Dendritic cell treated with granulocyte-macrophage colony-stimulating factor and Interleukin-4, amounts not matched to agents 40 ng/mL and 50 ng/mL, for 4 days (primary cell): ENCODE measurements around the gene HLX.

ENCODE experiments used
- H3K27ac Mint-ChIP-seq: one replicate; pipeline ENCODE4 v1.8.0; 2022; ENCODE audit warnings: mild to moderate bottlenecking, mixed read lengths
- H3K27me3 Mint-ChIP-seq: one replicate; pipeline ENCODE4 v1.8.0; 2022; ENCODE audit warnings: mild to moderate bottlenecking, mixed read lengths
- H3K36me3 Mint-ChIP-seq: one replicate; pipeline ENCODE4 v1.8.0; 2022; ENCODE audit warnings: low read depth, mixed read lengths
- H3K4me1 Mint-ChIP-seq: one replicate; pipeline ENCODE4 v1.8.0; 2022; ENCODE audit warnings: low read depth, mixed read lengths
- H3K4me3 Mint-ChIP-seq: one replicate; pipeline ENCODE4 v1.8.0; 2022; ENCODE audit warnings: mild to moderate bottlenecking, moderate library complexity, mixed read lengths
- H3K9me3 Mint-ChIP-seq: one replicate; pipeline ENCODE4 v1.8.0; 2022; ENCODE audit warnings: mixed read lengths
- intact Hi-C: fragments of 100-400 bp; cut with micrococcal nuclease; formaldehyde crosslinking; loops from one replicate; pipeline ENCODE4 v1.15.0; 2022

The HLX gene

DNA sequence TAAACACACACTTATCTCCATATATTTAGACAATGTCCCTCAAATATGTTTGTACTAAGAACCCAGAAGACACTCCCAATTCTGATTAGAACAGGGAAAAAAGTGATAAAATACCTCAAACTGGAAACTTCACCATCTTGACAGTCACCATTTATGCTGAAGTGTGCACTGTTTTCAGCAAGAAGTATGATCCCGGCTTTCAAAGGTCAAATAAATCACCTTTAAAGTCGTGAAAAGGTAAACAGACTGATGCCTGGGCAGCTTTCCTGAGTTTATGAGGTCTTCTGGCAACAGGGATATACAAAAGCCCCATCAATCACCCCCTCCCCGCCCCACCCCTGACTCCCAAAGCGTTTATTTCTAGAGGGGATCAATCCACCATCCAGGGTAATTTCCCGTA lies 37.9 kb downstream of the HLX start:
- H3K4me1 Mint-ChIP-seq: peaks cover 36% of the 10 kb centered on the region
- no peak overlapping the region for H3K4me3 Mint-ChIP-seq
- H3K36me3 Mint-ChIP-seq: no peaks in the 10 kb centered on the region
- H3K27ac Mint-ChIP-seq: no peak overlapping the region
- H3K27me3 Mint-ChIP-seq: peaks cover 31% of the 10 kb centered on the region
- intact Hi-C loops: no loop called here
- no peaks in the 10 kb centered on the region for H3K9me3 Mint-ChIP-seq

DNA sequence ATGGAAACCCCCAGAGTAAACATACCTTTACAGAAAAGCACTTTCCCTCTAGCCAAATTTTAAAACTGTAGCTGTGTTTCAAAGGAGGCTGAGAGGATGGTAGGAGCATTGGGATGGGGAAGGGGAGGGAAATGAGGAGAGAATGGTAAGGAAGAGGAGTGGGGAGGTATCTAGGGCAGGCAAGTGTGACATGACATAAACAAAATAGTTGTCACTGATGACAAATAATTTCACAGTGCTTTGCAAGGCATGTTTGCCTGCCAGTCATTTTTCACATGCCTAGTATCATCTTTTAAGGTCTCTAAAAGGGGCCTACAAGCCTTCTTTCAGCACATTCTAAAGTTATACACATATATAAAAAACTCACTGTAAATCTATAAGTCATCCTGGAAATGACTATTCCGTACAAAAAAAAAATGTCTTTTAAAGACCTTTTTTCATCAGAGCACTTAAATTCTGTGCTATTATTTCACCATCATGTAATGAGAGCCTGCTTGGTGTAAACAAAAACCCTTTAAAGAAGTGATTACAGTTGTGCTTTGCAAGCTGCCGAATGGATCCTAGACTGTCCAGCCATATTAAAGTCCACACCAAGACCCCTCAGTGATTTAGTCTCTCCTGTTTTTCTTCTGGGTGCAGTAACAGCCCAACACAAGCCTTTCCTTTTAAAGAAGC lies 38.4 kb downstream of the HLX start:
- Mint-ChIP-seq H3K4me3 (no peak overlapping the region), H3K27me3 (peaks cover 35% of the 10 kb centered on the region), H3K4me1 (peaks cover 36% of the 10 kb centered on the region), H3K27ac (no peak overlapping the region), H3K9me3 (no peaks in the 10 kb centered on the region), H3K36me3 (no peaks in the 10 kb centered on the region)
- intact Hi-C loops: no loop called here

DNA sequence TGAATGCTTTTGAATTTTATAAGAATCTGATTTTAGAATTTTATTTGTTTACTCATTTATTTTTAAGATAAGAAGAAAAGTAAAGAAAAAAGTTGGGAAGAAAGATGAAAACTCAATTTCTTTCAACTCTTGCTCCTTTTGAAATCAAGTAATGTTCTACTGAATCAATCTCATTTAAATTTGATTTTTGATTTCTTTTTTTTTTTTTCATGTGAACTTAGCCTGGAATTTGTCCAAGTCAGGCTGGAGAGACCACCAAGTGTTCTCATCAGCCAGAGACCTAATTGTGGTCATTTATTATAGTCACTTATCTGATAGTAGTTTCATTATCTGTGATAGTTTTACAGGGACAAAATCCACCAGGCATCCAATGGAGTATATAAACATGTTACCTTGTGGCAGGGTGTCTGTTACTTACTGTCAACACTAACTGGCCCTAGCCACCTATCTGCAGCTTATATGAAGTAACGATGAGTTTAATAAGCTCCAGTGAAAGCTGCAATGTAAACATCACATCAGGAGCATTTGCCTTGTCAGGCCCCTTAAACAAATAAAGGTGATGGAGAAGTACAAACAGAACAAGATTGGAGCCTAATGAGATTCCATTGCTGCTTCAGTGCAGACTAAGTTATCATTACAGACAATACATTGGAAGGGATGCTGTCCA lies 39.2 kb downstream of the HLX start:
- no peaks in the 10 kb centered on the region for H3K9me3 Mint-ChIP-seq
- H3K4me1 Mint-ChIP-seq: peaks cover 36% of the 10 kb centered on the region
- no peak overlapping the region for H3K27ac Mint-ChIP-seq
- H3K27me3 Mint-ChIP-seq: peaks cover 34% of the 10 kb centered on the region
- no peak overlapping the region for H3K4me3 Mint-ChIP-seq
- H3K36me3 Mint-ChIP-seq: no peaks in the 10 kb centered on the region
- intact Hi-C loops: no loop called here

DNA sequence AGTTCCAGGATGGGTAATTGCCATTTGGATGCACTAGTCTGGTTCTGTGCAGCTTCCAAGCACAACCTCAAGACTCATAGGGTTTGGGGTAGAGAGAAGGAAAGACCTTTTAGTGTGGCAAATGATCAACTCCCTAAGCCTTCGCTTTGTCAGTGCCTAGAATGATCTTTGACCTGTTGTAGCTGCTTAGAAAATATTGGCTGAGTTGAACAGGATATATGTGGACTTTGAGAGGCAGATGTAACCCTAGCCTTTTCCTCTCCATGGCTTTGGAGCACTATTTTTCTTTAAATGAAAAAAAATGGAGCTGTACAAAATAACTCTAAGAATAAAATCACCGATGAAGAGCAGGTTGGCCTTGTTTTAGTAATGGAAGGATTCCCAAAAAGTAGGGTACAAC lies 41.7 kb downstream of the HLX start:
- Mint-ChIP-seq H3K36me3 (no peaks in the 10 kb centered on the region), H3K4me1 (peaks cover 18% of the 10 kb centered on the region), H3K27ac (no peak overlapping the region), H3K9me3 (no peaks in the 10 kb centered on the region), H3K4me3 (no peak overlapping the region), H3K27me3 (peaks cover 32% of the 10 kb centered on the region)
- intact Hi-C loops: no loop called here

DNA sequence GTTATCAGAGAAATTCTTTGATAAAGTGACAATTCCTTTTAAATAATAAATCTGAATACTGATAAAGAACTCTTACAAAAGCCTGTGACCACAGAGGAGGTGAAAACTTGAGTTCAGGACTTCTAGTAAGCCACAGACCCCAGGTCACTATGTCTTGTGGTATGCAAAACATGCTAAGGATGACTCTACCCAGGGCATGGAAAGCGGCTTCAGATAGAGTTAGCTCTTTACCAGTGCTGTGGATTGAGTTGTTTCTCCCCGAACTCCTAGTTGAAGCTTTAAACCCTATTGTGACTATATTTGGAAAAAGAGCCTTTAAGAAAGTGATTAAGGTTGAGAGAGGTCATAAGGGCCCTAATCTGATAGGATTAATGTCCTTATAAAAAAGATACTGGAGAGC lies 42.3 kb downstream of the HLX start:
- Mint-ChIP-seq H3K9me3 (no peaks in the 10 kb centered on the region), H3K4me3 (no peak overlapping the region), H3K36me3 (no peaks in the 10 kb centered on the region), H3K27me3 (peaks cover 35% of the 10 kb centered on the region), H3K4me1 (peaks cover 22% of the 10 kb centered on the region), H3K27ac (no peak overlapping the region)
- intact Hi-C loops: no loop called here

DNA sequence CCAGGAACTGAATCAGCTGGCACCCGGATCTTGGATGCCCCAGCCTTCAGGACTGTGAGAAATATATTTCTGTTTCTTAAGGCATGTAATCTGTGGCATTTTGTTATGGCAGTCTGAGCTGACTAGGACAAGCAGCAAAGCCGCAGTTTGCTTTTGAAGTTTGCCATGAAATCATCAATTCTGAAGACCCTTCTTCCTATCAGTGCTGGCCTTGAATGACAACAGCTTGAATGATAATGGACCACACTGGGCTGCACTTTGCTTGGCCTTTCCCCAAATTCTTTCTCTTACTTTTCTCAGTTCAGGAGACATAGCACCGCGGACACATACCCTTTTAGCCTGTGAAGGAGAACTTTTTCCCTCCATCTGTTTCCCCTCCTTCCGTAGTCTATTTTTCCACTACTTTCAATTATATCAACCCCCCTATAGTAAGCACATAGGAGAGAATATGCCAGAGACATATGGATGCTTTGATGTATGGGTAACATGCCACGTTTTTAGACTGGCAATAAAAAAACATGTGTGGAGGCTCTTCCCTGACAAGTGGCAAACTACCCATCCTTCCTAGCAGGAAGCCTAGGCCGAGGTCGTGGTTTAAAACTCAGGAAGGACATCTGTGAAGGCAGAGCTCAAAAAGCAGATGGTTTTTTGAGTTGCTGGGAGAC lies 42.9 kb downstream of the HLX start:
- H3K27ac Mint-ChIP-seq: no peak overlapping the region
- H3K4me1 Mint-ChIP-seq: peaks cover 22% of the 10 kb centered on the region
- H3K27me3 Mint-ChIP-seq: peaks cover 34% of the 10 kb centered on the region
- H3K9me3 Mint-ChIP-seq: no peaks in the 10 kb centered on the region
- H3K4me3 Mint-ChIP-seq: no peak overlapping the region
- H3K36me3 Mint-ChIP-seq: no peaks in the 10 kb centered on the region
- intact Hi-C loops: no loop called here

DNA sequence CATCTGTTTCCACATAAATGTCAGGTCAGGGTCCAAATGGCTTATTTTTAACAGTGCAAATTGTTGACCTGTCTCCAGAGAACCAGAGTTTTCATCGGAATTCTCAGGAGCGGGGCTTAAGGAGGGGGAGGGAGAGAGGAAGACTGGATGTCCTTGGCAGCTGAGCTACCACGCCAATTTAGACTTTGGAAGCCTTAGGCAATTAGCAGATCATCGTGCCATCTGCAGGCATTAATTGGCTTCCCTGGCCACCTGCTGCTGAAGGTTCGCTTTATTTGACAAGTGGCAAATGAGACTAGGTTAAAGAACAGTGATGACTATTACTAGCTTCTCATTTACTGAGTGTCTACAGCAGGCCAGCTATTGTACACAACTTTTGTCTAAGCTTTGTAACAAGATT lies 43.7 kb downstream of the HLX start:
- intact Hi-C loops: no loop called here
- no peaks in the 10 kb centered on the region for H3K36me3 Mint-ChIP-seq
- H3K9me3 Mint-ChIP-seq: no peaks in the 10 kb centered on the region
- H3K4me3 Mint-ChIP-seq: no peak overlapping the region
- peaks cover 33% of the 10 kb centered on the region for H3K27me3 Mint-ChIP-seq
- H3K27ac Mint-ChIP-seq: no peak overlapping the region
- H3K4me1 Mint-ChIP-seq: peaks cover 25% of the 10 kb centered on the region

DNA sequence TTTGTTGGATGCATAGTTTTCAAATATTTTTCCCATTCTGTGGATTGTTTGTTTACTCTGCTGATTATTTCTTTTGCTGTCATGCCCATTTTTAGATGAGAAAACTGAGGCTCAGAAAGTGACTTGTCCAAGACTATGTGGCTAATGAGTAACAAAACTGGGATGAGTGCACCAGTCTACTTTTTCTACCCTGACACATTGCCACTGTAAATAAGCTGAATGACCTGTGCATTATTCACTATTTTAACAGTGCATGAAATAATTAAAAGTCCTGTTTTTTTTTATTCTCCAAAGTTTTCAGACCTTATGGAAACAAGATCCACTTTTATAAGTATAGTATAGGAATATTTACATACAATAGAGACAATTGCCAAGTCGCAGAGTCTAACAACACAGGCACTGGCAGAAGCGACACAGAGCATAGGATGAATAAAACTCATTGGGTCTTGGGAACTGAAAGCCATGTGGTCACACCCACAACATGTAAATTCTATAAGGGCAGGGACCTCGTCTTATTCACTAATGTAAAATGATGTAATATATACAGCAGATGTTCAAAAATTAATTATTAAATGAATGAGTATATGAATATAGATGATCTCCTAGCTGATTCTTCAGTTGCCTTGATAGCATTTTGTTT lies 45.2 kb downstream of the HLX start:
- H3K36me3 Mint-ChIP-seq: no peaks in the 10 kb centered on the region
- peaks cover 34% of the 10 kb centered on the region for H3K27me3 Mint-ChIP-seq
- no peaks in the 10 kb centered on the region for H3K9me3 Mint-ChIP-seq
- no peak overlapping the region for H3K27ac Mint-ChIP-seq
- peaks cover 38% of the 10 kb centered on the region for H3K4me1 Mint-ChIP-seq
- no peak overlapping the region for H3K4me3 Mint-ChIP-seq
- intact Hi-C loops: no loop called here

DNA sequence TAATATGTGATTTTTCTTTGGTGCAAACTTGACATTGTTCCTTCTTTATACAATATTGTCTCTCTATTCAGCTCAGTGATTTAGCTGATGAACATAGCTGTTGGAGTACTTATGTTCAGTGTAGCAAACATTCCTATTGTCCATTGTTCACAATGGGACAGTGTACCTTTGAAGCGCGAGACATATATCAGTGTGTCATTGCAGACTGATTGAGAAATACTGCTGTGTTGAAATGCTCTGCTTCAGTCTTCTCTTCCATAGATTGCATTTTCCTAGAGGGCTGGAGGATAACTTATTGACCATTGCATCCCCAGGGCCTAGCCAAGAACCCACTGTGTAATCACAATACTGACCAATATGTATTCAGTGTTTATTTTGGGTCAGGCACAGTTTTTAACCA lies 46.5 kb downstream of the HLX start:
- intact Hi-C loops: no loop called here
- Mint-ChIP-seq H3K9me3 (no peaks in the 10 kb centered on the region), H3K27ac (no peak overlapping the region), H3K27me3 (peaks cover 31% of the 10 kb centered on the region), H3K4me1 (peaks cover 27% of the 10 kb centered on the region), H3K4me3 (no peak overlapping the region), H3K36me3 (no peaks in the 10 kb centered on the region)

DNA sequence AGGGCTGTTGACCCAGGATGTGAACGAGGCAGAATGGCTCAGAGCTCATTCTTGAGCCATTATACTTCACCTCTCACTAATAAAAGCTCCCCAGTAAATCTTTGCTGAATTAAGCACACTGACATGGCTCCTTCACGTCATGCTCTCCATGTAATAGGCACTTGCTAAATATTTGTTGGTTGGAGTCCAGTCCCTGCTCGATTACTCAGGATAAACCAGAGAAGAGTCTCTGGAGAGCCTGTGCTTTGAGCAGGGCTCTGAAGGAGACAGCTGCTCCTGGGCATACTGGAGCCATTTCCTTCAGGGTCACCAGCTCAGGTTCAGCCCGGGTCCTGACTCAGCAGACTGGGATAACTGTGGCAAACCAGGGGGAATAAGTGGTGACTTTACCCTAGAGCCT lies 46.9 kb downstream of the HLX start:
- no peak overlapping the region for H3K4me3 Mint-ChIP-seq
- H3K4me1 Mint-ChIP-seq: peaks cover 27% of the 10 kb centered on the region
- intact Hi-C loops: no loop called here
- peaks cover 29% of the 10 kb centered on the region for H3K27me3 Mint-ChIP-seq
- H3K36me3 Mint-ChIP-seq: no peaks in the 10 kb centered on the region
- no peak overlapping the region for H3K27ac Mint-ChIP-seq
- H3K9me3 Mint-ChIP-seq: no peaks in the 10 kb centered on the region

DNA sequence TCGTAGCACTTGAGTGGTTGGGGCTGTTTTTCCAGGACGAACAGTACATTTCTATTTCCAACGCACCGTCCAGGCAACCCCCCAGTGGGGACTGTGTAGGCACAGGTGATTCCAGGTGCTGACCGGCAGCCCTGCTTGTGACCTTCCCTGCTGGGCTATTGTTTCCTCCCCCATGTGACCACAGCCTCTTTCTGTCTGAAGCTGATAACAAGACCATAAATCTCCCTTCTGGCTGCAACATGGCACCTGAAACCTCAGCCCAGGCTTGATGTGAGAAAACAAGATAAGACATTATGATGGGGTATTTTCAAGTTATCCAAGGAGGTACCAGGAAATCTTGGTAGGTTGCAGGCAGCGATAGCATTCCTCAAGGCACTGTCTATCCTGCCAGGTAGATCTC lies 48.2 kb downstream of the HLX start:
- intact Hi-C loops: no loop called here
- peaks cover 18% of the 10 kb centered on the region for H3K27me3 Mint-ChIP-seq
- H3K4me3 Mint-ChIP-seq: no peak overlapping the region
- H3K9me3 Mint-ChIP-seq: no peaks in the 10 kb centered on the region
- H3K4me1 Mint-ChIP-seq: peaks cover 27% of the 10 kb centered on the region
- no peak overlapping the region for H3K27ac Mint-ChIP-seq
- H3K36me3 Mint-ChIP-seq: no peaks in the 10 kb centered on the region

DNA sequence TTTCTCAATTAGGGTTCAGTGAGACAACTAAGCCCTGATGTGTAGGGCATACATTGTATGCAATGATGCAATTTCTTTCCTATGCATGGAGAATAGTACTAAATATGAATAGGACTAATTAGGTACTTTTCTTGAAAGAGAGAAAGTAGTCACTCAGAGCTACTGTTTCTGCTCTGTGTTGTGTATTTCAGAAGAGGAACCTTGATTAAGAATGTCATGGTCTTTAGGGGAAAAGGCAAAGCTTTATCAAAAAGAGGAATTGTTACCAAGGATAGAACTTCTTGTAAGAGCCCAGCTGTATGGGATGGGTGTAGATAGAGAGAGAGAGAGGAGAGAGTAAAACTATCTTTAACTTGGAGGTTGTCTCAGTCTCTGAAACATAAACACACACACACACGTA lies 49.1 kb downstream of the HLX start:
- Mint-ChIP-seq H3K27ac (peak overlapping the region; percentile 50), H3K4me3 (no peak overlapping the region), H3K9me3 (no peaks in the 10 kb centered on the region), H3K27me3 (peaks cover 17% of the 10 kb centered on the region), H3K4me1 (peaks cover 27% of the 10 kb centered on the region), H3K36me3 (no peaks in the 10 kb centered on the region)
- intact Hi-C loops: no loop called here

DNA sequence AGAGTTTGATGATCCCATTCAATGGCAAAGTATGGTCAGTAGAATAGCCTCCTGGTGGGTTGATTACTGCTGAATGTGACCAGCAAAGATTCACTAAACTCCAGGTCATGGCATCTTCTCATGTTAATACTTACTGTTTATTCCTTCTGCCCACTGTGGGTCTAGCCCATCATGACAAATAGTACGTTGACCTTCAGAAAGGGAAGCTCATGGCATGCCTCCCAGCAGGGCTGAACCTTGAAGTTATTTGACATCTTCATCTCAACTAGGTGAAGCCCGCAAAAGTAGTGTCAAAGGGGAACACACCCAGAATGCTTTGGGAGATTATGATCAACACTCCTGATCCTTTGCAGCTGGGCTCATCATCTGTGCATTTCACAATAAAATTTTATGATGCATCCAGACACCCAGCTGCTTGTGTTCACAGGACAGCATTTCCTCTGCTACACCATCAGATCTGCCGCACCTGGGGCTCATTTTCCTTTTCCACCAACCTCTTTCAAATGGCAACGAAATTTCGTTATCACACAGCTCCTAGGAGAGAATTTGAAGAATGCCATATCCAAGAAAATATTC lies 49.6 kb downstream of the HLX start:
- no peak overlapping the region for H3K4me3 Mint-ChIP-seq

DNA sequence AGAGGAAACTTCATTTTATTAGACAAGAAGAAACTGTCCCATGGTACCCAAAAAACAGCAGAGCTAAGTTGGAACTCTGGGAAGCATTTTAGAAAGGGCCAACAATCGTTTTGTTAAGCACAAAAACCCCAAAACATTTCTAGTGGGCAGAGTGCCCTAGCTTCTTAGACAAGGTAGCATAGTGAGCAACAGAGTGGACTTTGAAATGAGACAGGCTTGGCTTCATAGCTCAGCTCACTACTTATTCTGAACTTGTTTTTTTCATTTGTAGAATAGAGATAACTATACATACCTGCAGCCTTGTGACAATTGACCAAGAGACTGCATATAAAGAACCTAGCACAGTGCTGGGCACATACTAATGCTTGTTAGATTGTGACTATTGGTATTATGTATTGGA lies 50.1 kb downstream of the HLX start:
- Mint-ChIP-seq H3K4me3 (no peak overlapping the region), H3K27ac (no peak overlapping the region), H3K36me3 (no peaks in the 10 kb centered on the region), H3K27me3 (peaks cover 17% of the 10 kb centered on the region), H3K9me3 (no peaks in the 10 kb centered on the region), H3K4me1 (peaks cover 27% of the 10 kb centered on the region)
- intact Hi-C loops: no loop called here

More for the DNA sequence above, 49.6 kb downstream of the HLX start:
- Mint-ChIP-seq H3K9me3 (no peaks in the 10 kb centered on the region), H3K27ac (peak overlapping the region; percentile 50), H3K36me3 (no peaks in the 10 kb centered on the region), H3K27me3 (peaks cover 17% of the 10 kb centered on the region), H3K4me1 (peaks cover 27% of the 10 kb centered on the region)
- intact Hi-C loops: no loop called here
